ENCODE measurements around the gene SLC9A8. TPM values are rescaled to one million over a fixed set of nuclear protein-coding genes. Genes with fewer than 3 reads are reported as not detected.
"Not testable (repeated sequence)": the region's sequence is repeated elsewhere in the genome, so short reads cannot be mapped to it uniquely, and the experiment has no call there.

Gene SLC9A8
- polyA plus RNA-seq, 3 donors: 5.1 to 8.6 (median 7.0) TPM

GRCh38 chr20:49861232-49861631 is 48.6 kb downstream of the SLC9A8 start:
- WGBS, 3 donors: 89 to 97% (median 93%) methylated on average over 3 of the region's 3 CpGs
- H3K27ac ChIP-seq (ENCODE audit: low read depth, low read length): not testable (repeated sequence)

- H3K27ac ChIP-seq (ENCODE audit: low read depth, low read length): no peak overlapping the region
- WGBS, 3 donors: 79 to 87% (median 81%) methylated on average over 6 of the region's 6 CpGs
Measured at GRCh38 chr20:49862607-49863200, 50.1 kb downstream of the SLC9A8 start.

DNA sequence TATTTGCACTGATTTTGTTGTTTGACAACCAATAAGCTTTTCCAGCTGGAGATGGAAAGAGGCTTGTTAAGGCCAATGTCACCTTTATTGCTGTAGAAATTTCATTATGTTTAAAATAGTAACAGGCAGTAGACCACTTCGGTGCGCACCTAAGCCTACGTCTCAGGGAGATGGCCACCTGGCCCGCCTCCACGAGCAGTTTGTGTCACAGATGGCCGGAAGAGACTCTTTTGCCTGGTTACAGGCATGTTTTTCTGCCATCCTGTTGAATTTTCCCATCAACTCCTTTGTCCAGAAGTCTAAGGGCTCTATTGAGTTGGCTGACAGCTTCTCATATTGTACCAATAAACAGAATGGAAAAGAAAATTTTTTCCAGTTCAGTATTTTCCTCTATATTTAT is 51.0 kb downstream of the SLC9A8 start:
- WGBS, 3 donors: 95 to 97% (median 97%) methylated on average over 6 of the region's 6 CpGs
- no peak overlapping the region for H3K27ac ChIP-seq (ENCODE audit: low read depth, low read length)

DNA sequence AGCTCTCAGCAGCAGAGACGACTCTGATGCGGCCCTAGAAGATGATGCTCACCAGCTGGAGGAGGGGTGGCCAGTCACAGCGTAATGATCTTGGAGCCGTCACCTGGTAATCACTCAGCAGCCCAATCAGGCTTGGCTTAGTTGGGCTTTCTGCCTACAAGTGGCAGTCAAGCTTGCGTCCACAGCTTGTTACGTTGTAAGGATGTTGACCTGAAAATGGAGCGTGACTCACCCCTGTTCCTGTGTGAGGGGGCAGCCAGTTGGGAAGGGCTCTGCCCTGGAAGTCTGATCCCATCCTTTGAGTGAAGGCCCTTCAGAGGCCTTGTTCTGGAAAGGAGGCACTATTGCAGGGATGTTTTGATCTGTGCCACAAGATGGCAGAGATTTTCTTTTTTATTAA is 52.9 kb downstream of the SLC9A8 start:
- 85 to 92% (median 86%) methylated on average over 7 of the region's 7 CpGs for WGBS, 3 donors
- H3K27ac ChIP-seq (ENCODE audit: low read depth, low read length): no peak overlapping the region

- 86 to 95% (median 93%) methylated on average over 8 of the region's 8 CpGs for WGBS, 3 donors
- no peak overlapping the region for H3K27ac ChIP-seq (ENCODE audit: low read depth, low read length)
Measured at GRCh38 chr20:49866051-49866450, 53.4 kb downstream of the SLC9A8 start.

- 87 to 88% (median 87%) methylated on average over 9 of the region's 9 CpGs for WGBS, 3 donors
- no peak overlapping the region for H3K27ac ChIP-seq (ENCODE audit: low read depth, low read length)
Measured at GRCh38 chr20:49867453-49868215, 55.0 kb downstream of the SLC9A8 start.

DNA sequence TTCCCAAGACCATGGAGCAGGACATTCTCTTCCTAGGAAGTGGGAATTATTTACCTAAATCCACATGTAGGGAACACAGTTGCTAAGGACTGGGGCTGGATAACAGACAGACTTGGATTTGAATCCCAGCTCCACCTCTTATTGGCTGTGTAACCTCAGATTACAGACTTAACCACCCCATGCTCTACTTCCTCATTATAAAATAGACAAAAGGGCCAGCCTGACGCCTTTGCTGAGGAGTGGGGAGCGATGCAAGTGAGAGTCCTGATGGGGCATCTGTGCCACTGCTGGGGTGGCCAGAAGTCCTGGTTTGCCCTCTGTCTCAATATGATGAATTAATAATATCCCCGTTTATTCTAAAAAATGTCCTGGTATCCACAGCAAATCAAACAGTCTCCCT is 55.9 kb downstream of the SLC9A8 start:
- no peak overlapping the region for H3K27ac ChIP-seq (ENCODE audit: low read depth, low read length)
- 82 to 91% (median 85%) methylated on average over 3 of the region's 3 CpGs for WGBS, 3 donors

- H3K27ac ChIP-seq (ENCODE audit: low read depth, low read length): no peak overlapping the region
- WGBS, 3 donors: 88 to 95% (median 94%) methylated on average over 5 of the region's 5 CpGs
Measured at GRCh38 chr20:49868964-49869363, 56.3 kb downstream of the SLC9A8 start.

- H3K27ac ChIP-seq (ENCODE audit: low read depth, low read length): no peak overlapping the region
- 93 to 96% (median 94%) methylated on average over 5 of the region's 5 CpGs for WGBS, 3 donors
Measured at GRCh38 chr20:49870261-49870660, 57.6 kb downstream of the SLC9A8 start.

GRCh38 chr20:49871391-49871948 is 58.8 kb downstream of the SLC9A8 start:
- 94 to 96% (median 95%) methylated on average over 6 of the region's 6 CpGs for WGBS, 3 donors
- no peak overlapping the region for H3K27ac ChIP-seq (ENCODE audit: low read depth, low read length)

- H3K27ac ChIP-seq (ENCODE audit: low read depth, low read length): no peak overlapping the region
- WGBS, 3 donors: 95 to 100% (median 96%) methylated on average over 1 of the region's 1 CpG
Measured at GRCh38 chr20:49872056-49872455, 59.4 kb downstream of the SLC9A8 start.

- H3K27ac ChIP-seq (ENCODE audit: low read depth, low read length): no peak overlapping the region
- WGBS, 3 donors: 51 to 90% (median 90%) methylated on average over 6 of the region's 6 CpGs
Measured at GRCh38 chr20:49874696-49875095, 62.1 kb downstream of the SLC9A8 start.

- WGBS, 3 donors: 71 to 89% (median 77%) methylated on average over 4 of the region's 4 CpGs
- no peak overlapping the region for H3K27ac ChIP-seq (ENCODE audit: low read depth, low read length)
Measured at GRCh38 chr20:49877386-49877921, 64.8 kb downstream of the SLC9A8 start.

DNA sequence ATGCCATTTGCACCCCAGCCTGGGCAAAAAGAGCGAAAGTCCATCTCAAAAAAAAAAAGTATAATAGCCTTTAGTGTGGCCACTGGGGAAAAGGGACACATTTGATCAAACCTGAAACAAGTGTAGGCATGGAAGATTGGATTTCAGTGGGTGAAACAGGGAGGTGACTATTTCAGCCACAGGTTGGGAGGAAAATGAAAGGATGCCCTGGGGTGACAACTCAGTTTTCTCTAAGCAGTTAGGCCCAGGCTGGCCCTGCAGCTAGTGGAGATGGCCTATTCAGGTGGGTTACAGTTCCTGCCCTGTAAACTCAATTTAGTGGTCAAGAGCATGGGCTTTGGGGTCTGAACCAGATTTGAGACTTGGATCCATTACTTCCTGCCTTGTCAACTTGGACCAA is 66.3 kb downstream of the SLC9A8 start:
- no peak overlapping the region for H3K27ac ChIP-seq (ENCODE audit: low read depth, low read length)
- 93 to 96% (median 94%) methylated on average over 1 of the region's 1 CpG for WGBS, 3 donors

- 49 to 93% (median 91%) methylated on average over 3 of the region's 3 CpGs for WGBS, 3 donors
- H3K27ac ChIP-seq (ENCODE audit: low read depth, low read length): no peak overlapping the region
Measured at GRCh38 chr20:49880177-49880576, 67.5 kb downstream of the SLC9A8 start.

DNA sequence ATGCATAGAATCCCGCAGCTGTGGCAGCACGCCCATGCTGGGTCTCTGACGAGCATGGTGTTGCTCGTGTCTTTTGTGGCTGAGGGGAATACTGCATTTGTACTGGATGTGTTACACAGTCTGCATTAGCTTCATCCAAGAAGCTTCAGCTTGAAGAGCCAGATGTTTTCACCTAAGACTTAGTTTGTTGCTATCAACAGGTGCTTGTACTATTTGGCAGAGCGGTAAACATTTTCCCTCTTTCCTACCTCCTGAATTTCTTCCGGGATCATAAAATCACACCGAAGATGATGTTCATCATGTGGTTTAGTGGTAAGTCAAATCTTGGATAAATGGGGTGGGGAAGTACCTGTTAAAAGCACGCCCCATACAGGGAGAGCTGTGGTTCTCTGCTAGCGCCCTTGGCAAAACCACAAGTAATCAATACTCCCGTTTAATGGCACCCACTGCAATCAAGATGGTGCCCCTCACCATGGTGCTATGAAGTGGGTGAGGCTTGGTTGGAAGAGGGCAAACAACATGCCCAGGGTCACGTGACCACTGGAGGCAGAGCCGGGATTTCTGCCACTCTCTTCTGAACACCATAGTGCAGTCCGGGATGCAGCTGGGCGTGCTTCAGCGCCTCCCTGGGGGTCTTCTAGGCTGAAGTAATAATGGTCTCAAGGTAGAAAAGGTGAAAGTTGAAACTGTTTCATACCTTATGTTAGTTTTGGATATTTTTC is 68.3 kb downstream of the SLC9A8 start:
- no peak overlapping the region for H3K27ac ChIP-seq (ENCODE audit: low read depth, low read length)
- WGBS, 3 donors: 89 to 94% (median 91%) methylated on average over 15 of the region's 15 CpGs

DNA sequence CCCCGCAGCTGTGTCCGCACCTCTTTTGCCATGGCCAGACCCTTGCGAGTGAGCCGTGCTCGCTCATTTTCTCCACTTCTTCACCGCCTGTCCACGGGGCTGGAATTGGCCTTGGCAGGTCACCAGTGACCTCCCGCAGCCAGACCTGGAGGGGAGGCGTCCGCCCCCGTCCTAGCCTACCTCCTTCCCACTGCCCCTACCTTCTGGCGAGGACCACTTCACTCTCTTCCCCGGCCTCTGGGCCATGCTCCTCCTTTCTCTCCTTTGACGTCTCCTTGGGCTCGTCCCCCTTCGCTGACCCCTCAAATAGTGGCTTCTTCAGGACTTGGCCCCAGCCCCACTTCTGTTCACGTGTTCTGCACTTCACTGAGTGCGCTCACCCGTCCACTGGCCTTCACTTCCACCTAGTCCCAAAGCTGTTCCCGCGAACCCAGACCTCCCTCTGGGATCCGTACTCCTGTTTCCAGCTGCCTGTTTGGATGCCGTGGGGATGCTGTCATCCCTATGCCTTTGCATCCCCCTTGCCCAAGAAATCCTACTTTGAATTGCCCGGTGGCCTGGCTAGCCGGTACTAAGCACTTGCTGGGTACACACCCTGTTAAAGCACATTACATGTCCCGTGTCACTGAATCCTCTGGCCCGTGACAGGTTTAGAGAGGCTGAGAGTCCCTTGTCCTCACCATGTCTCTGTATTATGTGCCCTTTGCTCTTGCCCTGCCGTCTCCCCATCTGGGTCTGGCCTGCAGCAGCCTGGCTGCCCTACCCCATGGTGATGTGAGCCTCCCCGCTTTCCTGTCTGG is 69.7 kb downstream of the SLC9A8 start:
- H3K27ac ChIP-seq (ENCODE audit: low read depth, low read length): no peak overlapping the region
- WGBS, 3 donors: 89 to 94% (median 92%) methylated on average over 28 to 29 of the region's 29 CpGs

- 92 to 96% (median 96%) methylated on average over 10 of the region's 10 CpGs for WGBS, 3 donors
- H3K27ac ChIP-seq (ENCODE audit: low read depth, low read length): no peak overlapping the region
Measured at GRCh38 chr20:49883246-49883802, 70.7 kb downstream of the SLC9A8 start.

Data from adipose tissue (tissue), 3 donors.